Neural progenitor cell (in vitro differentiated cells): ENCODE measurements around the gene LDHAL6B.

ENCODE experiments used
- CTCF ChIP-seq: fragments of 200-600 bp; sonication (generic); IDR thresholded peaks from 2 replicates; pipeline ENCODE4 v1.5.1; 2017; ENCODE audit warnings: antibody characterized with exemption, mild to moderate bottlenecking
- EZH2 ChIP-seq: fragments of 200-600 bp; sonication (generic); IDR thresholded peaks from 2 replicates; pipeline ENCODE4 v1.6.1; 2017; ENCODE audit warnings: antibody characterized with exemption, mild to moderate bottlenecking, moderate library complexity
- EZH2phosphoT487 ChIP-seq: fragments of 200-600 bp; sonication (generic); IDR thresholded peaks from 2 replicates; pipeline ENCODE4 v1.6.1; 2017; ENCODE audit warnings: antibody characterized with exemption

GRCh38 chr15:59174835-59175831 is 31.5 kb upstream of the LDHAL6B start:
- no peak for TF ChIP-seq EZH2
- TF ChIP-seq CTCF, result peak; percentile 73
- TF ChIP-seq EZH2phosphoT487, result no peak
